DOHH2 (cell line): Measurements from ENCODE around the gene ELK4.

Experiments
- H3F3A ChIP-seq: fragments of 200-600 bp; sonication (generic), shearing (Covaris generic); 2 replicates; pipeline ENCODE4 v1.6.0; 2016; ENCODE audit warnings: antibody characterized with exemption, mild to moderate bottlenecking; ENCODE audit not compliant: control insufficient read depth, insufficient read depth
- H3K27ac ChIP-seq: fragments of 200-600 bp; sonication (generic); 2 replicates; pipeline ENCODE4 v1.5.1; 2014; ENCODE audit warnings: low read depth, mild to moderate bottlenecking, low read length, moderate library complexity
- H3K27me3 ChIP-seq: fragments of 200-600 bp; sonication (generic); 2 replicates; pipeline ENCODE4 v1.6.1; 2014; ENCODE audit warnings: mild to moderate bottlenecking, low read length, mixed read lengths; ENCODE audit not compliant: control insufficient read depth
- H3K36me3 ChIP-seq: fragments of 200-600 bp; sonication (generic); 2 replicates; pipeline ENCODE4 v1.6.1; 2014; ENCODE audit warnings: mild to moderate bottlenecking, low read length, moderate library complexity, mixed read lengths; ENCODE audit not compliant: control insufficient read depth
- H3K4me1 ChIP-seq: fragments of 200-600 bp; sonication (generic); 2 replicates; pipeline ENCODE4 v1.6.1; 2014; ENCODE audit warnings: mild to moderate bottlenecking, low read length, mixed read lengths; ENCODE audit not compliant: control insufficient read depth
- H3K4me2 ChIP-seq: fragments of 200-600 bp; sonication (generic); 2 replicates; pipeline ENCODE4 v1.6.0; 2014; ENCODE audit warnings: mild to moderate bottlenecking, low read length, moderate library complexity
- H3K4me3 ChIP-seq: fragments of 200-600 bp; sonication (generic); 2 replicates; pipeline ENCODE4 v1.5.1; 2014; ENCODE audit warnings: mild to moderate bottlenecking, low read length, mixed read lengths
- H3K79me2 ChIP-seq: fragments of 200-600 bp; sonication (generic); 2 replicates; pipeline ENCODE4 v1.6.1; 2014; ENCODE audit warnings: mild to moderate bottlenecking, low read length, mixed read lengths; ENCODE audit not compliant: control insufficient read depth
- H3K9me2 ChIP-seq: fragments of 200-600 bp; sonication (generic); replicated peaks from 2 replicates; pipeline ENCODE4 v1.6.1; 2014; ENCODE audit warnings: mild to moderate bottlenecking, low read length, mixed read lengths; ENCODE audit not compliant: control insufficient read depth
- H3K9me3 ChIP-seq: fragments of 200-600 bp; sonication (generic); 2 replicates; pipeline ENCODE4 v1.6.1; 2014; ENCODE audit warnings: antibody characterized with exemption, low read length, mixed read lengths; ENCODE audit not compliant: control insufficient read depth, insufficient read depth
- H4K20me1 ChIP-seq: fragments of 200-600 bp; sonication (generic); 2 replicates; pipeline ENCODE4 v1.6.0; 2014; ENCODE audit warnings: low read depth, mild to moderate bottlenecking, antibody characterized with exemption, low read length, moderate library complexity; ENCODE audit not compliant: control insufficient read depth, insufficient read depth
- EZH2phosphoT487 ChIP-seq: fragments of 200-600 bp; sonication (generic); IDR thresholded peaks from 2 replicates; pipeline ENCODE4 v1.6.1; 2017; ENCODE audit warnings: borderline replicate concordance, mild to moderate bottlenecking, antibody characterized with exemption, low read length, moderate library complexity, mixed read lengths
- TF ChIP-seq, protein P1 (sequence below): fragments of 200-600 bp; sonication (generic); IDR thresholded peaks from one replicate; pipeline ENCODE4 v1.5.1; 2014; ENCODE audit warnings: antibody characterized with exemption, mild to moderate bottlenecking, low read depth, low read length; ENCODE audit not compliant: poor library complexity, severe bottlenecking

The ELK4 gene

DNA sequence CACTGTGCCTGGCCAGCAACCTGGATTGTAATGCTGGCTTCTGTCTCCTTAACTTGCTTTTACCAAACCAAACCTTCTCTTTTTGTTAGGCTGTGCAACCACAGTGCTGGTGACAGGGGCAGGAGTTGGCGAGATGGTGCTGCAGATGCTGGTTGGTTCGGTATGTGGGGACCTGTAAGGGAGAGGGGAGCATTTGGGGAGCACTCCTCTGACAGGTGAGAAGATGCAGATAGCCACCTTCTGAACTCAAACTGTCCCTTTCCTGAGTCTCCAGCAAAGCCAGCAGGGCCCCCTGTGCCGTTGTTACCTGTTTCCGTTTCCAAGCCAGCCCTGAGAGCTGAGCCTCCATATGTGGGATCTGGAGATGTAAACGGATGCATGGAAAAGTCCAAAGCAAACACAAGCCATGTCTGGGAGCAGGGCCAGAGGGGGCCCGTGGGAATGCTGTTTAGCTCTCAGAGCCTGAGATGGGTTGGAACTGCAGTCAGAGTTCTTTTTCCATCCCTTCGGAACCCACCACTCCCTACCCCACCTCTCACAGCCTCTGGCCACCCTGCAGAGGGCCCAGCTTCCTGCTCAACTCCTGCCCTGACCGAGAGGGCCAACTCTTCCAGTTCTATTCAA lies 34.0 kb downstream of the ELK4 start:
- TF ChIP-seq, protein P1, sequence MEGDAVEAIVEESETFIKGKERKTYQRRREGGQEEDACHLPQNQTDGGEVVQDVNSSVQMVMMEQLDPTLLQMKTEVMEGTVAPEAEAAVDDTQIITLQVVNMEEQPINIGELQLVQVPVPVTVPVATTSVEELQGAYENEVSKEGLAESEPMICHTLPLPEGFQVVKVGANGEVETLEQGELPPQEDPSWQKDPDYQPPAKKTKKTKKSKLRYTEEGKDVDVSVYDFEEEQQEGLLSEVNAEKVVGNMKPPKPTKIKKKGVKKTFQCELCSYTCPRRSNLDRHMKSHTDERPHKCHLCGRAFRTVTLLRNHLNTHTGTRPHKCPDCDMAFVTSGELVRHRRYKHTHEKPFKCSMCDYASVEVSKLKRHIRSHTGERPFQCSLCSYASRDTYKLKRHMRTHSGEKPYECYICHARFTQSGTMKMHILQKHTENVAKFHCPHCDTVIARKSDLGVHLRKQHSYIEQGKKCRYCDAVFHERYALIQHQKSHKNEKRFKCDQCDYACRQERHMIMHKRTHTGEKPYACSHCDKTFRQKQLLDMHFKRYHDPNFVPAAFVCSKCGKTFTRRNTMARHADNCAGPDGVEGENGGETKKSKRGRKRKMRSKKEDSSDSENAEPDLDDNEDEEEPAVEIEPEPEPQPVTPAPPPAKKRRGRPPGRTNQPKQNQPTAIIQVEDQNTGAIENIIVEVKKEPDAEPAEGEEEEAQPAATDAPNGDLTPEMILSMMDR: no peak
- no peak for TF ChIP-seq EZH2phosphoT487
- H3K9me3 ChIP-seq: no peaks in the 10 kb centered on the region
- no peaks in the 10 kb centered on the region for H4K20me1 ChIP-seq
- no peak overlapping the region for H3K4me3 ChIP-seq
- H3K4me2 ChIP-seq: no peak overlapping the region
- peaks cover 6% of the 10 kb centered on the region for H3K79me2 ChIP-seq
- peaks cover 38% of the 10 kb centered on the region for H3F3A ChIP-seq
- H3K36me3 ChIP-seq: peaks cover 57% of the 10 kb centered on the region
- H3K4me1 ChIP-seq: peaks cover 43% of the 10 kb centered on the region
- H3K9me2 ChIP-seq: no peaks in the 10 kb centered on the region
- H3K27me3 ChIP-seq: no peaks in the 10 kb centered on the region
- no peak overlapping the region for H3K27ac ChIP-seq

DNA sequence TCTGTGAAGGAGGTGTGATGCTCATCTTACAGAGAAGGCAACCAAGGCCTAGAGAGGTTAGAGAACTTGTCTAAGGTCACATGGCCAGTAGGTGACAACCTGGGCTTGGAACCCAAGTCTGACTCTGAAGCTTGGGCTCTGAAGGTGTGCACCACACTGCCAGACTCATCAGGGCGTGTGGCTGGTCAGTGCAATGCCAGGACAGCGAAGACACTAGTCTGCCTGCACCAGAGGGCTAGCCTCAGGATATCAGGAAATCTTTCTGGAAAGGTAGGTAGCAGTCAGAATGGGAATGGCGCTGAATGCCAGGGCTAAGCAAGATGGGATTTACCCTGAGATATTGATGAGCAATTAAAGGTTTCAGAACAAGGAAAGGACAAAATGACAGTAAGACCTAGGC lies 34.9 kb downstream of the ELK4 start:
- Histone ChIP-seq H3K27ac (peak overlapping the region; percentile 96; the same call in 1 of the 2 replicates), H3K9me3 (no peaks in the 10 kb centered on the region), H3K27me3 (no peaks in the 10 kb centered on the region), H3K4me1 (peaks cover 47% of the 10 kb centered on the region), H3K4me3 (no peak overlapping the region), H3K9me2 (no peaks in the 10 kb centered on the region), H3K4me2 (no peak overlapping the region), H4K20me1 (no peaks in the 10 kb centered on the region), H3K79me2 (peaks cover 9% of the 10 kb centered on the region), H3F3A (peaks cover 37% of the 10 kb centered on the region), H3K36me3 (peaks cover 52% of the 10 kb centered on the region)
- TF ChIP-seq, protein P1: no peak

DNA sequence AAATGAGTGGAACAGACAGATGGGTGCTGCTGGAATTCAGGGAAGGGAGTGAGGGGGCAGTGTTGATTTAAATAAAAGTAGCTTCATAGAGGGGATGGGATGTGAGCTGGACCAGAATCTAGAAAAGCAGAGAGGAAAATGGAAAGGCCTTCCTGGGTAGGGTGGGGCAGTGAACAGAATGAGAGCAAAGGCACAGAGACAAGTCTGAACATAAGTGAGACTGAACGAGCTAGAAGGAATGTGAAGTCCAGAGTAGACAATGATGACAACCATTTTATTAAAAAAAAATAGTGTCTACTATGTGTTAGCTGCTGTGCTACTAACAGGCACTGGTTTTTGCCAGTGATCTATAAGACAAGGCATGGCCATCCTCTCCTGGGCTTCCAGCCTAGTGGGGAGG lies 36.0 kb downstream of the ELK4 start:
- Histone ChIP-seq H3K36me3 (peaks cover 50% of the 10 kb centered on the region), H3K4me3 (peak overlapping the region; percentile 75), H3K4me2 (peak overlapping the region; percentile 94), H3K9me3 (no peaks in the 10 kb centered on the region), H4K20me1 (no peaks in the 10 kb centered on the region), H3K27ac (peak overlapping the region; percentile 96), H3K4me1 (peaks cover 55% of the 10 kb centered on the region), H3F3A (peaks cover 37% of the 10 kb centered on the region), H3K27me3 (no peaks in the 10 kb centered on the region), H3K9me2 (no peaks in the 10 kb centered on the region), H3K79me2 (peaks cover 9% of the 10 kb centered on the region)
- TF ChIP-seq EZH2phosphoT487: no peak
- TF ChIP-seq, protein P1: no peak
